GM10248 (cell line): ENCODE measurements around the gene ACTL6B.
"Not testable (repeated sequence)": the region's sequence is repeated elsewhere in the genome, so short reads cannot be mapped to it uniquely, and the experiment has no call there.

Experiments
- CTCF ChIA-PET: fragments of 300-600 bp; sonication (Branson Sonifier 250); formaldehyde crosslinking; extraction: SDS; loops from one replicate; lab custom pipeline; 2021; ENCODE audit warnings: antibody characterized with exemption; lab: Yijun Ruan, JAX
- POLR2A ChIA-PET: fragments of 350-650 bp; sonication (Branson Sonifier 250); formaldehyde crosslinking; extraction: SDS; loops from one replicate; lab custom pipeline; 2020; ENCODE audit warnings: antibody characterized with exemption; lab: Yijun Ruan, JAX
- DNase-seq: peaks from one replicate; pipeline ENCODE4 v3.0.0; 2012; ENCODE audit errors: extremely low spot score
- CTCF ChIP-seq: IDR thresholded peaks from 2 replicates; pipeline ENCODE4 v1.5.1; 2012; ENCODE audit warnings: mild to moderate bottlenecking, low read depth; ENCODE audit errors: extremely low read depth, missing control alignments, control extremely low read depth

The ACTL6B gene

GRCh38 chr7:100655908-100656674 is at the start of gene ACTL6B:
Gene ACTL6B, minus strand, starts transcription at chr7:100656448. Its CDS starts 94 bp downstream, at chr7:100656354.
- POLR2A ChIA-PET, result no interaction called here
- peak; percentile 55 for DNase-seq
- no peak for TF ChIP-seq CTCF
- CTCF ChIA-PET, result interaction anchor here (0.9 kb wide), 1 partner anchor 10 kb away, joined by 3 read pairs; no protein-coding TSS in a partner anchor

GRCh38 chr7:100705320-100705752 is 49.1 kb upstream of the ACTL6B start:
- DNase-seq, result peak; percentile 89
- ChIA-PET CTCF (interaction anchor here (0.7 to 6.6 kb wide), 58 partner anchors 11 to 643 kb away, joined by 3 to 159 read pairs (median 5); partner anchors contain the start of genes EPO, FBXO24, GIGYF1 and GNB2), POLR2A (interaction anchor here (1.0 to 1.2 kb wide), 4 partner anchors 11 to 276 kb away, joined by 3 to 9 read pairs (median 4); partner anchors contain the start of genes GIGYF1, MOSPD3, SLC12A9 and ZCWPW1)
- peak; percentile 96 for TF ChIP-seq CTCF

- DNase-seq, POLR2A ChIA-PET: not testable (repeated sequence)
- CTCF ChIA-PET, result interaction anchor here (1.3 to 2.7 kb wide), 4 partner anchors 10 to 151 kb away, joined by 4 to 20 read pairs (median 5); partner anchors contain the start of genes GIGYF1 and SLC12A9
Measured at GRCh38 chr7:100701089-100701488, 44.8 kb upstream of the ACTL6B start.

GRCh38 chr7:100699018-100699417 is 42.8 kb upstream of the ACTL6B start:
- TF ChIP-seq CTCF, result no peak
- DNase-seq, result no peak
- ChIA-PET CTCF (interaction anchor here (1.2 to 1.7 kb wide), 4 partner anchors 9 to 153 kb away, joined by 3 to 8 read pairs (median 5); partner anchors contain the start of genes MOSPD3 and SLC12A9), POLR2A (no interaction called here)

GRCh38 chr7:100696123-100696521 is 39.9 kb upstream of the ACTL6B start:
- ChIA-PET POLR2A (no interaction called here), CTCF (interaction anchor here (1.4 to 10.3 kb wide), 4 partner anchors 10 to 156 kb away, joined by 3 to 159 read pairs (median 4); partner anchors contain the start of genes POP7 and SLC12A9)
- TF ChIP-seq CTCF, result no peak
- DNase-seq, result no peak

- ChIA-PET CTCF (interaction anchor here (5.9 to 10.3 kb wide), 2 partner anchors 8 to 12 kb away, joined by 20 to 159 read pairs; partner anchors contain the start of gene POP7), POLR2A (interaction anchor here (2.2 kb wide), 1 partner anchor 12 kb away, joined by 9 read pairs; the partner anchor contains the start of gene POP7)
- DNase-seq, result peak; percentile 86
- TF ChIP-seq CTCF, result no peak
Measured at GRCh38 chr7:100694098-100694745, 38.0 kb upstream of the ACTL6B start, which contains the start of gene GIGYF1. Gene GIGYF1, minus strand, starts transcription at chr7:100694250. Its CDS starts 6,012 bp downstream, at chr7:100688238.
